SK-N-SH (cell line): ENCODE measurements around the gene PFN2. TPM values are rescaled to one million over a fixed set of nuclear protein-coding genes. Genes with fewer than 3 reads are reported as not detected.

ENCODE experiments used
- CTCF ChIA-PET: fragments of 300-600, 350-600 bp; formaldehyde crosslinking; extraction: SDS; loops from one replicate; lab custom pipeline; 2021; lab: Yijun Ruan, JAX
- POLR2A ChIA-PET: fragments of 350-600 bp; sonication (Branson Sonifier 250); formaldehyde crosslinking; extraction: SDS; loops from one replicate; lab custom pipeline; 2020; ENCODE audit warnings: antibody characterized with exemption, inconsistent platforms; lab: Yijun Ruan, JAX
- DNase-seq: peaks from one replicate; pipeline ENCODE4 v3.0.0; 2012
- H2AFZ ChIP-seq: fragments of 200-600 bp; sonication (generic); 2 replicates; pipeline ENCODE4 v1.8.1; 2016; ENCODE audit warnings: antibody characterized with exemption, mild to moderate bottlenecking, low read depth
- H3F3A ChIP-seq: fragments of 200-600 bp; sonication (generic); replicated peaks from 2 replicates; pipeline ENCODE3; 2016; ENCODE audit warnings: antibody characterized with exemption, mild to moderate bottlenecking; ENCODE audit not compliant: insufficient read depth
- H3K27ac ChIP-seq, 2 experiments: fragments of 200-500 bp in 1 of 2; fragments of 200-600 bp in 1 of 2; sonication (Bioruptor generic) in 1 of 2; sonication (generic), shearing (Covaris generic) in 1 of 2; 2 replicates each; pipeline versions ENCODE4 v1.5.1 to v1.6.1; 2014 to 2016; ENCODE audit warnings: low read depth in 2 of 2, inconsistent platforms in 1 of 2, low read length in 1 of 2, mild to moderate bottlenecking in 1 of 2, mixed read lengths in 1 of 2
- H3K27me3 ChIP-seq: fragments of 200-600 bp; sonication (generic), shearing (Covaris generic); 2 replicates; pipeline ENCODE4 v1.6.1; 2016; ENCODE audit warnings: mixed run types; ENCODE audit not compliant: insufficient read depth
- H3K36me3 ChIP-seq, 2 experiments: fragments of 200-500 bp in 1 of 2; fragments of 200-600 bp in 1 of 2; sonication (Bioruptor generic) in 1 of 2; sonication (generic) in 1 of 2; replicated peaks in 1 of 2; 2 replicates each; pipeline versions ENCODE3 to v1.5.1; 2014 to 2016; ENCODE audit warnings: low read length in 1 of 2, mild to moderate bottlenecking in 1 of 2; ENCODE audit not compliant: insufficient read depth in 2 of 2, control insufficient read depth in 1 of 2
- H3K4me1 ChIP-seq, 2 experiments: fragments of 200-500 bp in 1 of 2; fragments of 200-600 bp in 1 of 2; sonication (Bioruptor generic) in 1 of 2; sonication (generic), shearing (Covaris generic) in 1 of 2; 2 replicates each; pipeline versions ENCODE4 v1.5.1 to v1.6.1; 2014 to 2016; ENCODE audit warnings: low read depth in 1 of 2, low read length in 1 of 2, mixed run types in 1 of 2; ENCODE audit not compliant: insufficient read depth in 2 of 2, control insufficient read depth in 1 of 2
- H3K4me2 ChIP-seq: fragments of 200-600 bp; sonication (generic), shearing (Covaris generic); 2 replicates; pipeline ENCODE4 v1.6.1; 2017; ENCODE audit warnings: mixed run types
- H3K4me3 ChIP-seq, 2 experiments: fragments of 200-500 bp in 1 of 2; fragments of 200-600 bp in 1 of 2; sonication (Bioruptor generic) in 1 of 2; sonication (generic), shearing (Covaris generic) in 1 of 2; 2 replicates each; pipeline versions ENCODE4 v1.5.1 to v1.8.1; 2014 to 2016; ENCODE audit warnings: low read depth in 2 of 2, inconsistent platforms in 1 of 2, low read length in 1 of 2, mild to moderate bottlenecking in 1 of 2, mixed read lengths in 1 of 2, moderate library complexity in 1 of 2
- H3K79me2 ChIP-seq: fragments of 200-600 bp; sonication (generic); 2 replicates; pipeline ENCODE4 v1.8.1; 2017; ENCODE audit warnings: mild to moderate bottlenecking; ENCODE audit not compliant: insufficient read depth
- H3K9ac ChIP-seq: fragments of 200-600 bp; sonication (generic); 2 replicates; pipeline ENCODE4 v1.6.1; 2017; ENCODE audit warnings: mixed run types
- H3K9me2 ChIP-seq: fragments of 200-600 bp; sonication (generic); 2 replicates; pipeline ENCODE4 v1.6.1; 2017; ENCODE audit warnings: mixed run types
- H3K9me3 ChIP-seq: fragments of 200-600 bp; sonication (generic); 2 replicates; pipeline ENCODE4 v1.6.1; 2017; ENCODE audit warnings: mixed run types, mild to moderate bottlenecking, moderate library complexity
- H4K20me1 ChIP-seq: fragments of 200-600 bp; sonication (generic); 2 replicates; pipeline ENCODE4 v1.6.1; 2017; ENCODE audit warnings: mild to moderate bottlenecking, mixed run types; ENCODE audit not compliant: insufficient read depth
- CHD2 ChIP-seq: fragments of 150-350 bp; IDR thresholded peaks from 2 replicates; pipeline ENCODE4 v1.6.1; 2018; ENCODE audit warnings: low read length; ENCODE audit not compliant: partially characterized antibody
- ELF1 ChIP-seq: IDR thresholded peaks from 2 replicates; pipeline ENCODE4 v1.4.0; 2012
- EP300 ChIP-seq, 2 experiments: IDR thresholded peaks; 2 replicates each; pipeline versions ENCODE4 v1.4.0 to v1.6.1; 2012; ENCODE audit warnings: borderline replicate concordance in 1 of 2, low read depth in 1 of 2, low read length in 1 of 2
- EZH2phosphoT487 ChIP-seq: fragments of 200-600 bp; sonication (generic); IDR thresholded peaks from 2 replicates; pipeline ENCODE4 v1.6.1; 2017; ENCODE audit warnings: low read depth, mixed run types, mild to moderate bottlenecking, antibody characterized with exemption, moderate library complexity, borderline replicate concordance
- FOSL2 ChIP-seq: IDR thresholded peaks from 2 replicates; pipeline ENCODE4 v1.4.0; 2012; ENCODE audit warnings: low read depth, mild to moderate bottlenecking, moderate library complexity, borderline replicate concordance
- FOXJ3 ChIP-seq: sonication (generic); formaldehyde crosslinking; IDR thresholded peaks from 2 replicates; pipeline ENCODE4 v1.5.1; 2020; ENCODE audit warnings: mild to moderate bottlenecking, missing genetic modification reagents
- GABPA ChIP-seq: IDR thresholded peaks from 2 replicates; pipeline ENCODE4 v1.4.0; 2012; ENCODE audit warnings: low read depth, mild to moderate bottlenecking
- IRF3 ChIP-seq: fragments of 150-350 bp; IDR thresholded peaks from 2 replicates; pipeline ENCODE4 v1.6.1; 2016; ENCODE audit warnings: mild to moderate bottlenecking, low read depth, low read length
- JUND ChIP-seq: IDR thresholded peaks from 2 replicates; pipeline ENCODE4 v1.4.0; 2012
- MXI1 ChIP-seq: IDR thresholded peaks from 2 replicates; pipeline ENCODE4 v1.6.1; 2012; ENCODE audit warnings: mild to moderate bottlenecking, low read depth, low read length, improper control_type of control experiment
- NRF1 ChIP-seq: IDR thresholded peaks from 2 replicates; pipeline ENCODE4 v1.6.1; 2012; ENCODE audit warnings: low read depth, mild to moderate bottlenecking, low read length
- PBX3 ChIP-seq: IDR thresholded peaks from 2 replicates; pipeline ENCODE4; 2012
- RCOR1 ChIP-seq: fragments of 150-350 bp; IDR thresholded peaks from 2 replicates; pipeline ENCODE4 v1.6.1; 2017; ENCODE audit warnings: antibody characterized with exemption, low read length
- RFX5 ChIP-seq: IDR thresholded peaks from 2 replicates; pipeline ENCODE4 v1.6.1; 2012; ENCODE audit warnings: mild to moderate bottlenecking, improper control_type of control experiment, low read length
- RXRA ChIP-seq: IDR thresholded peaks from 2 replicates; pipeline ENCODE4 v1.4.0; 2012; ENCODE audit warnings: low read depth, mild to moderate bottlenecking, borderline replicate concordance
- SMC3 ChIP-seq: IDR thresholded peaks from 2 replicates; pipeline ENCODE4 v1.6.1; 2012; ENCODE audit warnings: low read depth, low read length, improper control_type of control experiment
- polyA plus RNA-seq, 3 experiments: library from polyadenylated mRNA; depleted of rRNA; stranded (reverse); fragments of >200 nt; gene quantifications; 2 replicates each; pipeline ENCODE4 v1.2.3, GENCODE V29; 2012

Gene PFN2
- polyA plus RNA-seq, 1 of the 3 experiments (the other 2 are of a cell fraction), result 594 TPM

- TF ChIP-seq EZH2phosphoT487 (no peak), RCOR1 (no peak), GABPA (no peak), JUND (no peak)
These were observed 7.2 kb downstream of the PFN2 start (continued) for GRCh38 chr3:149963485-149963884.

GRCh38 chr3:149959443-149959842 lies 11.3 kb downstream of the PFN2 start:
- Histone ChIP-seq H3K9me3 (no peaks in the 10 kb centered on the region), H4K20me1 (peaks cover 37% of the 10 kb centered on the region), H3K4me3 (no peak overlapping the region), H3K27ac (peak overlapping the region in 1 of 2 experiments; percentile 16; a peak in 1 of 4 replicates), H3K9ac (no peak overlapping the region), H3K9me2 (no peaks in the 10 kb centered on the region), H2AFZ (no peak overlapping the region), H3K4me1 (peaks cover 14 to 16% of the 10 kb centered on the region in 2 experiments; a peak in 3 of 4 replicates), H3F3A (peaks cover 27% of the 10 kb centered on the region), H3K36me3 (peaks cover 63% of the 10 kb centered on the region in 2 experiments), H3K27me3 (no peaks in the 10 kb centered on the region), H3K4me2 (no peak overlapping the region), H3K79me2 (peaks cover 88% of the 10 kb centered on the region)
- POLR2A ChIA-PET, result no interaction called here
- TF ChIP-seq CHD2, result no peak
- TF ChIP-seq IRF3, result no peak
- no peak for TF ChIP-seq RCOR1
- no peak for TF ChIP-seq ELF1
- TF ChIP-seq NRF1, result no peak
- TF ChIP-seq SMC3, result no peak
- TF ChIP-seq MXI1, result no peak
- TF ChIP-seq FOSL2, result no peak
- no peak for TF ChIP-seq RXRA
- TF ChIP-seq PBX3, result no peak
- TF ChIP-seq FOXJ3, result no peak
- TF ChIP-seq EP300 (IDR thresholded peaks at IDR 0.05; ENCODE audit: borderline replicate concordance in 1 of 2, low read depth in 1 of 2, low read length in 1 of 2), result no peak
- TF ChIP-seq RFX5, result no peak
- DNase-seq, result no peak
- CTCF ChIA-PET, result interaction anchor here (2.4 to 2.8 kb wide), 3 partner anchors 8 to 225 kb away, joined by 12 to 20 read pairs (median 16); no protein-coding TSS in a partner anchor
